Stimulated activated CD4-positive, alpha-beta T cell treated with anti-CD3 and anti-CD28 coated beads, Interleukin-12 subunit alpha, Interleukin-12 subunit beta, amount 100 ng/mL, for 4 hours (primary cell): ENCODE measurements around the gene BTBD9.

ENCODE experiments used
- DNase-seq: peaks from one replicate; pipeline ENCODE4 v3.0.0-alpha.2; 2020

BTBD9 gene

GRCh38 chr6:38169977-38170526 is 469.7 kb downstream of the BTBD9 start:
- no peak for DNase-seq

- DNase-seq = no peak
These were observed 470.3 kb downstream of the BTBD9 start for GRCh38 chr6:38169221-38169976.

GRCh38 chr6:38168699-38169098 is 471.0 kb downstream of the BTBD9 start:
- DNase-seq = no peak

DNA sequence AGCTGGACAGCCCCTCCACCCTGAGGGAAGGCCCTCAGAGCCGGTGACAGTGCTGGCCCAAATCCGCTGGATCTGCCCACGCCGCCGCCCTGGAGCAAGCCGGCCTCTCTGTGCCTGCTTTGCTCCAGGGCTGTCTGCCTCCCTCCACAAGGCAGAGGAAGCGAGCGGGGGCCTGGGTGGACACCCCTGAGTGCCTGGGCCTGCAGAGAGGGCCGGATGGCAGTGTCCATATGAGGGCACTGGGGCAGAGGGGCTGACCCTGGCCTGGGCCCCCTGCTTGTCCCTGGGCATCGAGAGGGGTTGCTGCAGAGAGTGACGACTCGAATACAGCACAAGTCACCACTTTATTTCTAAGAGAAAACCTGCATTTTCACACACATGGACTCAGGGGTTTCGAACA is 471.6 kb downstream of the BTBD9 start:
- DNase-seq = no peak

DNA sequence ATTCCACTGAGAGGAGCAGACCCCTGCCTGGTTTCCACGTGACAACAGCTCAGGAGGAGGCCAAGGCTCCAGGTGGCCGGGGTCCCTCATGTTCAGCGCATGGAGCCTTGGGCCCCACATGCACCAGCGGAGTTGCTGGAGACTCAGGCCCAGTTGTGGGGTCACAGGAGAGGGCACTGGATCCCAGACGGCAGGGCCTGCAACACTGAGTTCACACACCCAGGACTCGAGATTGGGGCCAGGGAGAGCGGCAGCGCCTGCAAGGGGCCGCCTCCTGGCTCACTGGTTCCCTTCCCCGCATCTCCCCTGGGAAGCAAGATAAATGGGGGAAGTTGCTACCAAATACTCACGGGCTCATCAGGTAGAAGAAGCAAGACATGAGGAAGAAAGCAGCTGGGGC is 472.1 kb downstream of the BTBD9 start:
- no peak for DNase-seq

DNA sequence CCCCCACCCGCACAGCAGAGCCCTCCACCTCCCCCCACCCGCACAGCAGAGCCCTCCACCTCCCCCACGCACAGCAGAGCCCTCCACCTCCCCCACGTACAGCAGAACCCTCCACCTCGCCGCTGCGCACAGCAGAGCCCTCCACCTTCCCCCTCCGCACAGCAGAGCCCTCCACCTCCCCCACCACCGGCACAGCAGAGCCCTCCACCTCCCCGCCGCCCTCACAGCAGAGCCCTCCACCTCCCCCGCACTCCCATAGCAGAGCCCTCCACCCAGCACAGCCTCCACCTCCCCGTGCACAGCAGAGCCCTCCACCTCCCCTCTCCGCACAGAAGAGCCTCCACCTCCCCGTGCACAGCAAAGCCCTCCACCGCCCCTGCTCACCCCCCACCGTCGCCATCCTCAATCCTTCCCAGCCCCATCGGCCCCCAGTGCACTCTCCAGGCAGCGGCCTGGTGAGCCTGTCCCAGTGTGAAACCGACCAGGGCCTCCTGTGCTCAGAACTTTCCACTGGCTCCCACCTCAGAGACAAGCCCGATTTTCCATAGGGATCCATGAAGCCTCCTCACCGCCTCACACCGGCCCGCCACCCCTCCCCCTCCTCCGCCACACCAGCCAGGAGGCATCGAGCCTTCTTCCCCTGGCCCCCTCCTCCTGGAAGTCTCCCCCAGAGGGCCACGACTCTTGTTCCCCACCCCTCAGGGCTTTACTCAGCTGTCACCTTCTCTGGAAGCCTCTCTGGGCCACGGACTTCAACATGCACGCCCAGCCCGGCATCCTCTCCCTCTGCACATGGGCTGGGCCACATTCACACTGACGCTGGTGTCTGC is 473.1 kb downstream of the BTBD9 start:
- no peak for DNase-seq

- DNase-seq = no peak
These were observed 475.0 kb downstream of the BTBD9 start for GRCh38 chr6:38164671-38165108.

DNA sequence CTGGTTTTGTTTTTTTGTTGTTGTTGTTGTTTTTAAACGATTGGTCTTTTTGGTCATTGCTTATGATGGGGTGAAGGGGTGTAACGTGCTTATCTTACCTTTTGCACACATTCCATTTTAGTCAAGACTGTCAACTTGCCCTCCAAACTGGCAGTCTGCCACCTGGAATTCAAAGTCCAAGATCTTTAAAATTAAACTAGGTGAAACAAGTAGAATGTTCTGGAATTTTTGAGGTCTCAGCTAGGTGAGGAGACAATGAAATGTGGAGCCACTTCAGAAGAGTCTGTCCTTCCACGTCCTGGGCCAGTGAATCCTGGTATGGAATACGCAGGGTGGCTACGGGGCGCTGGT is 475.6 kb downstream of the BTBD9 start:
- DNase-seq = no peak

DNA sequence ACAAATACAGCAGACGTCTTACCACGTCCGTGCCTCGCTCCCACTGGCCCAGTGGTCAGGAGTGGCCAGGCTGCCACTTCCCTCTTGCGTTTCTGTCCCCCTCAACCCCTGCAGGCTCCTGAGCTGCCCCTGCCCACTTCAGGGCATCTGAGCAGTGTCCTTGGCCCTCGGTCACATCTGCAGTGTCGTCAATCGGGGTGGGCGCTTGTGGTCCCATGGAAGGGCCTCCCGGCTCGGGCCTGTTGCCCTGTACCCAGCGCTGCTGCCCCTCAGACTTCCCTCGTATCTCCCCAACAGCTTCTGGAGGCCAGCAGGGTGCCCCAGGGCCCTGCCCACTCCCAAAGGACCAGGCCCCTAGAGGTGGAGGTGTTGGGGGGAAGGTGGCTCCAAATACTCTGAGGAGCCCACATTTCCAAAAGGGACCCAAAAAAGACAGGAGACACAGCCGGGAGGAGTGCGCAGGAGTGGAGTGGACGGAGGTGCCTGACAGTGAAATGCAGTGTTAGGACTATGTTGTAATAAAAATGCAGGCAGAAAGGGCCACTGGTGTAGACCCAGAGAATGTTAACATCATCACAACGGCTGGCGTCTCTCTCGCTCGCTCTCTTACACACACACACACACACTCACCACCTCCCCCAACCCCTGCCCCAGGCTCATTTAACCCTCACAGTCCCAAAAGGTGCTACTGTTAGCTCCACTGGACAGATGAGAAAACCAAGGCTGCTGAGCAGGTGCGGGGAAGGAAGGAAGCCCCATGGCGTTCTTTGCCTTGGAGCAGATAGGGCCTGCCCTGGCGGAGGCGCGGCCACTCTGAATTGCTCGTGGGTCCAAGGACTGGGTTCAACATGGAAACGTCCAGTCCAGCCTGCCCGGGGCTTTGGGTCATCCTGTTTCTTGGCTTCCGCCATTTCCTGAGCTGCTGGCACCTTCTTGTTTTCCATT is 476.3 kb downstream of the BTBD9 start:
- no peak for DNase-seq

DNA sequence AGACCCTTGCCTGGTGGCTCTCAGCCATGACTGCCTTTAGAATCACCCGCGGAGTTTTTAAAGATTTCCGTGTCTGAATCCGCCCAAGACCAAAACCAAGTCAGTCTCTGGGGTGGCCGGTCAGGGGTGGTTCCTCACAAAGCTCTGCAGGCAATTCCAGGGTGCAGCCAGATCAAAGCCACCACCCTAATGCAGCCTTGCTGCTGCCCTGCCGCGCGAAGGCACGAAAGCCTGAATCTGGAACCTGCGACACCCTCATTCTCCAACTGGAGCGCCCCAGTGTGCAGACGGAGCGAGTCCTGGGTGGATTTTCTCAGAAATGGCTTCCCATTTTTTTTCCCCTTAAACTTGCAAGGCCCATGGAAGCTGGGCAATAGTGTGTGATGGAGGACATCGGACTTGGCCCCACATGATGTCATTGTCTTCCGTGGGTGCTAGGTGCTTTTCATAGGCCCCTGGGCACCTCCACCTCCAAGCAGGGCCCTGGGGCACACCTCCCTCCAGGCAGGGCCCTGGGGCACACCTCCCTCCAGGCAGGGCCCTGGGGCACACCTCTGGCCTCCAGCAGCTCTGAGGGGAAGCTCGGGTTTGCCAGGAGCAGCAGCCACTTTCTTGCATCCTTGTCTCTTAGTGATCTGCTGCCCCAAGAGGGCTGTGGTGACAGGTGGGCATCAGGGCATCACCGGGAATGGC is 477.1 kb downstream of the BTBD9 start:
- no peak for DNase-seq

DNA sequence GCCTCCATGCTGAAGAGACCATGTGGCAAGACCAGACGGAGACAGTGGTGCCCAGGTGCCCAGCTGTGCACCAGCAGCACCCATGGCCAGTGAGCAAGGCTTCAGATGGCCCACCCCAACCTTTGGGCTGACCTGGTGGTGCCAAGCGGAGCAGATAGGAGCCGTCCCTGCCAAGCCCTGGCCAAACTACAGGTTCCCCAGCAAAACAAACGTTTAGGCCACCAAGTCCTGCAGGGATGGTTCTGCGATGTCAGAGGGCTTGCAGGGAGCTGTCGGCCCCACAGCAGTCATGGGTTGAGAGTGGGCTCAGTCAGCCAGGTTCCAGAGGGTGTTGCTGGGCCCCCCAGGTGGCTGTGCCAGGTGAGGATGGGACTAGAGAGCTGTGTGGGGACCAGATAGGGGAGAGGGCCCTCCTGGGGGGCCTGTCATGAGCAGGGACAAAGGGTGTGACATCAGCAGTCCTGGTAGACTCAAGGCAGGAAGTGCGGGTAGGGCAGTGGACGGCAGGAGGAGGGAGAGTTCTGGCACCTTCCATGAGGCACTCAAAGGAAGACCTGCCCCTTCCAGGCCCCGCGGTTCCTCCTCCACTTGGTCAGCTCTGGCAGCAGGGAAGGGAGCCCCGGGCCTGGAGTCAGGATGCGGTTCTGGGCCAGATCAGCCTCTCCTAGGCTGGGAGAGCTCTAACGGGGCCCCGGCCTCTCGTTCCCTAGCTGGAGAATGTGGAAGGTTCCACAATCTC is 477.8 kb downstream of the BTBD9 start:
- DNase-seq = no peak

GRCh38 chr6:38161331-38161730 is 478.4 kb downstream of the BTBD9 start:
- no peak for DNase-seq

GRCh38 chr6:38160831-38161230 is 478.9 kb downstream of the BTBD9 start:
- no peak for DNase-seq

DNA sequence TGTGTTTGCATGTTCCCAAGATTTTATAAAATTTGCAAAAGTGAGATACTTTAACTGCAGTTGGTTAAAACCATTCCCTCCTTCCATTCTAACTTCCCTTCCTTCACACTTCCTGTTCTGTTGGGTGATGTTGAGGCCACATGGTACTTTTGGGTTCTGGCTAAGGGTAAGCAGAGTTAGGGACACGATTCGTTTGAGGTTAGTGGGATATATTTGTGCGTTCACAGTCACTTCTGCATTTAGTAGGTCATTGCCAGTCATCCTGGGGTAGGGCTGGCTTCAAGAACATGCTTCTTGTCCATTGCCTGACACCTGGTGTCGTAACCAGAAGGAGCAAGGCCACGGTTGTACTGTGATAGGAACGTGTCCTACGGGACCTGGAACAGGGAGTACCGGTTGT is 480.1 kb downstream of the BTBD9 start:
- DNase-seq = no peak

GRCh38 chr6:38158762-38159350 is 480.9 kb downstream of the BTBD9 start:
- no peak for DNase-seq

DNA sequence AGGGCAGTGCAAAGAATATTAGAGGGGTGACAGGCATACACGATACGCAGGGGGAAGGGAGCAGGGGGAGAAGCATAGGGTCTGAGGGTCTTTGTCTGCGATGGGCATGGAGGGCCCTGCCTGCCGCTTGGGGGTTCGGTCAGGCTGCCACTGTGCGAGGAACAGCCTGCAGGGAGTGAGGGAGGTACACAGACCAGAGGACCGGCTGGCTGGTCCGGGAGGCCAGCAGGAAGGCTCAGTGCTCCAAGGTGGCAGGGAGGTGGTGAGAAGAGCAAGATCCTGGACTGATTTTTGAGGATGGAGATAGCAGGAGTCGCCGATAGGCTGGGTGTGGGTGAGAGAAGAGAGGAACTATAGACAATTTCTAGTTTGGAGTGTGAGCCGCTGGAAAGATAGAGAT is 481.8 kb downstream of the BTBD9 start:
- DNase-seq = no peak

GRCh38 chr6:38156818-38157565 is 482.7 kb downstream of the BTBD9 start:
- DNase-seq = no peak

- DNase-seq = no peak
These were observed 484.0 kb downstream of the BTBD9 start for GRCh38 chr6:38155621-38156204.

DNA sequence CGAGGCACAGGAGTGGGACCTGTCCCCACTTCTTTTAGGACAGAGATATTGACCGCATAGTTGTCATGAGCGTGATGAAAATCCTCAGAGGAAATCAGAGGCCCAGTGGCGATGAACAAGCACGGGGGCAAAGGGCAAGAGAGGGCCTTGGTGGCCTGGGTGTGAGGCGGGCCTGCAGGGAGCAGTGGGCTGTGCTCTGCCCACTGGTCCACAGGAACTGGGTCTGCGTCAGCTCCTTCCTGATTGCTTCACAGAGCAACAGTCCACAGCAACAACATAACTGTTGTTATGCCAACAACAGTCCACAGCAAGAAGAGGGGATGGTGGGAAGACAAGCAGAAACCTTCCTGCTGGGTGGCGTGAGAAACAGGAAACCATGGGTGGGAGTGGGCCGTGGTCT is 484.6 kb downstream of the BTBD9 start:
- DNase-seq = no peak

DNA sequence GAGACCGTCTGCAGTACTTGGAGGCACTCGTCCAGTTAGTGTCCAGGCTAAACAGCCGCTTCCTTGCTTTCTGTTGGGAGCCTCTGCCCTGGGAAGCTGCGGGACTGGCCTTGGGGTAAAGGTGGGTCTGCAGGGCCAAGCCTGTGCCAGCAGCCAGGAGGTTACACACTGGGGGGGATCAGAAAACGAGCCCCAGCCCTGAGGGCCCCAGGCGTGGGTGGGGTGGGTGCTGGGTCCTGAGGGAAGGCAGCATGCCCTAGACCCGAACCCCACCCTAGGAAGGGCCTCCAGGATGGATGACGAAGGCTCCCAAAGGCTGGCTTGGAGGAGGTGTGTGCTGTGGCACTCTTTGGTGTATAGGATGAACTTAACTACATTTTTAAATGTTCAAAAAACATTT is 485.0 kb downstream of the BTBD9 start:
- DNase-seq = no peak
